HEK293 (cell line): Measurements from ENCODE around the gene RSRP1.

Source experiments
- CTCF ChIA-PET: fragments of 350-600 bp; formaldehyde crosslinking; extraction: SDS; loops from one replicate; lab custom pipeline; 2021; ENCODE audit warnings: antibody characterized with exemption; lab: Yijun Ruan, JAX
- POLR2A ChIA-PET: fragments of 300-600 bp; formaldehyde crosslinking; extraction: SDS; loops from one replicate; lab custom pipeline; 2020; ENCODE audit warnings: antibody characterized with exemption, inconsistent platforms; lab: Yijun Ruan, JAX
- H3K27ac ChIP-seq: fragments of 200-500 bp; sonication (Bioruptor generic); 2 replicates; pipeline ENCODE4 v1.5.1; 2014; ENCODE audit warnings: low read depth, low read length, control low read depth, inconsistent platforms; ENCODE audit errors: extremely low read depth
- H3K36me3 ChIP-seq, 2 experiments: fragments of 200-500 bp in 1 of 2; sonication (Bioruptor generic) in 1 of 2; 1 replicate in 1 of 2; 2 replicates in 1 of 2; pipeline ENCODE4 v1.5.1; 2014 to 2017; ENCODE audit warnings: inconsistent platforms in 2 of 2, low read length in 2 of 2; ENCODE audit not compliant: control insufficient read depth in 2 of 2, insufficient read depth in 1 of 2
- H3K4me1 ChIP-seq: fragments of 200-500 bp; sonication (Bioruptor generic); 2 replicates; pipeline ENCODE4 v1.5.1; 2014; ENCODE audit warnings: mild to moderate bottlenecking, low read length, inconsistent platforms; ENCODE audit not compliant: control insufficient read depth, insufficient read depth
- H3K4me3 ChIP-seq: 2 replicates; pipeline ENCODE4 v1.5.1; 2011; ENCODE audit warnings: low read depth, mild to moderate bottlenecking, control low read depth, low read length, moderate library complexity
- H3K9me3 ChIP-seq: fragments of 200-500 bp; sonication (Bioruptor generic); 2 replicates; pipeline ENCODE4 v1.5.1; 2014; ENCODE audit warnings: low read depth, low read length, inconsistent platforms; ENCODE audit not compliant: control insufficient read depth, insufficient read depth
- GLI4 ChIP-seq: fragments of 450-650 bp; formaldehyde crosslinking; IDR thresholded peaks from 2 replicates; pipeline ENCODE4 v1.5.1; 2016; ENCODE audit warnings: missing biosample characterization, missing genetic modification characterization
- KLF1 ChIP-seq: fragments of 450-650 bp; formaldehyde crosslinking; IDR thresholded peaks from 2 replicates; pipeline ENCODE4 v1.5.1; 2016; ENCODE audit warnings: missing biosample characterization, missing genetic modification characterization
- MZF1 ChIP-seq: fragments of 450-650 bp; formaldehyde crosslinking; IDR thresholded peaks from 2 replicates; pipeline ENCODE4 v1.5.1; 2017; ENCODE audit warnings: missing biosample characterization, missing genetic modification characterization, borderline replicate concordance
- OVOL3 ChIP-seq: fragments of 450-650 bp; formaldehyde crosslinking; IDR thresholded peaks from 2 replicates; pipeline ENCODE4 v1.5.1; 2016; ENCODE audit warnings: missing biosample characterization, missing genetic modification characterization
- ZBTB11 ChIP-seq: fragments of 450-650 bp; formaldehyde crosslinking; conservative IDR thresholded peaks from 2 replicates; pipeline ENCODE4 v1.5.1; 2016; ENCODE audit warnings: low read depth, missing biosample characterization, missing genetic modification characterization
- ZNF112 ChIP-seq: fragments of 450-650 bp; formaldehyde crosslinking; IDR thresholded peaks from 2 replicates; pipeline ENCODE4 v1.5.0; 2017; ENCODE audit warnings: missing biosample characterization, missing genetic modification characterization
- ZNF132 ChIP-seq: fragments of 450-650 bp; formaldehyde crosslinking; IDR thresholded peaks from 2 replicates; pipeline ENCODE4 v1.5.1; 2017; ENCODE audit warnings: missing biosample characterization, missing genetic modification characterization, borderline replicate concordance
- ZNF341 ChIP-seq: fragments of 450-650 bp; formaldehyde crosslinking; IDR thresholded peaks from 2 replicates; pipeline ENCODE4; 2016; ENCODE audit warnings: low read depth, missing biosample characterization, missing genetic modification characterization
- ZNF518A ChIP-seq: fragments of 450-650 bp; formaldehyde crosslinking; conservative IDR thresholded peaks from 2 replicates; pipeline ENCODE4 v1.5.1; 2016; ENCODE audit warnings: low read depth, missing biosample characterization, missing genetic modification characterization
- ZNF549 ChIP-seq: fragments of 450-650 bp; IDR thresholded peaks from 2 replicates; pipeline ENCODE4 v1.5.1; 2018; ENCODE audit warnings: missing biosample characterization, missing genetic modification characterization, mild to moderate bottlenecking, inconsistent platforms, moderate library complexity
- ZNF600 ChIP-seq: fragments of 450-650 bp; formaldehyde crosslinking; IDR thresholded peaks from 2 replicates; pipeline ENCODE4 v1.5.1; 2016; ENCODE audit warnings: missing biosample characterization, missing genetic modification characterization
- ZNF654 ChIP-seq: fragments of 450-650 bp; formaldehyde crosslinking; IDR thresholded peaks from 2 replicates; pipeline ENCODE4 v1.5.1; 2016; ENCODE audit warnings: low read depth, missing biosample characterization, missing genetic modification characterization
- ZNF660 ChIP-seq: fragments of 450-650 bp; IDR thresholded peaks from 2 replicates; pipeline ENCODE4 v1.5.1; 2018; ENCODE audit warnings: missing biosample characterization, mild to moderate bottlenecking, missing genetic modification characterization
- ZNF677 ChIP-seq: fragments of 450-650 bp; IDR thresholded peaks from 2 replicates; pipeline ENCODE4 v1.5.0; 2018; ENCODE audit warnings: missing biosample characterization, mild to moderate bottlenecking, missing genetic modification characterization, moderate library complexity
- ZNF837 ChIP-seq: fragments of 450-650 bp; formaldehyde crosslinking; IDR thresholded peaks from 2 replicates; pipeline ENCODE4 v1.5.1; 2016; ENCODE audit warnings: missing biosample characterization, missing genetic modification characterization
- TF ChIP-seq, protein P1 (sequence below): fragments of 450-650 bp; formaldehyde crosslinking; IDR thresholded peaks from 2 replicates; pipeline ENCODE4 v1.5.1; 2017; ENCODE audit warnings: missing biosample characterization, missing genetic modification characterization
- TF ChIP-seq, protein P2 (sequence below): fragments of 450-650 bp; formaldehyde crosslinking; IDR thresholded peaks from 2 replicates; pipeline ENCODE4 v1.5.0; 2017; ENCODE audit warnings: missing biosample characterization, missing genetic modification characterization, borderline replicate concordance

RSRP1 gene

DNA sequence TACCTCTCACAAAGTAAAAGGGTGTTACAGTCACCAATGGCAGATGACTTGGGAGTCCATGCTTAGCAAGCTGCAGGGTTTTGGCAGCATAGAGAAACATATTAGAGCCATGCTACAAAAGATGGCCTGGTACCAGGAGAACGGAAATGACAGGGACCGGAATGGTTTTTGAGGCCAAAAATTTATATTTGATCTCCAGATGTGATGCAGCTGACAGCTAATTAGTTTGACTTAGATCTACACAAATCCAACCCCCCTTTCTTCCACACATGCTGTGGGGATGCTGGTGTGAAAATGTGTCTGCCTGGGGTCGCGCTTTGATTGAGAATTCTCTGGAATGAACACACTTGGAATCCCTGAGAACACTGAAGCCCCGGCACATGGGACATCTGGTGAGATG is 41.5 kb downstream of the RSRP1 start:
- Histone ChIP-seq H3K4me3 (no peak overlapping the region), H3K4me1 (no peaks in the 10 kb centered on the region), H3K27ac (no peak overlapping the region), H3K9me3 (no peaks in the 10 kb centered on the region), H3K36me3 (no peaks in the 10 kb centered on the region)
- POLR2A ChIA-PET: interaction anchor here (1.4 kb wide), 1 partner anchor 26 kb away, joined by 4 read pairs; the partner anchor contains the start of gene SYF2
- TF ChIP-seq GLI4 (tag by site-specific recombination): no peak
- TF ChIP-seq, protein P1, sequence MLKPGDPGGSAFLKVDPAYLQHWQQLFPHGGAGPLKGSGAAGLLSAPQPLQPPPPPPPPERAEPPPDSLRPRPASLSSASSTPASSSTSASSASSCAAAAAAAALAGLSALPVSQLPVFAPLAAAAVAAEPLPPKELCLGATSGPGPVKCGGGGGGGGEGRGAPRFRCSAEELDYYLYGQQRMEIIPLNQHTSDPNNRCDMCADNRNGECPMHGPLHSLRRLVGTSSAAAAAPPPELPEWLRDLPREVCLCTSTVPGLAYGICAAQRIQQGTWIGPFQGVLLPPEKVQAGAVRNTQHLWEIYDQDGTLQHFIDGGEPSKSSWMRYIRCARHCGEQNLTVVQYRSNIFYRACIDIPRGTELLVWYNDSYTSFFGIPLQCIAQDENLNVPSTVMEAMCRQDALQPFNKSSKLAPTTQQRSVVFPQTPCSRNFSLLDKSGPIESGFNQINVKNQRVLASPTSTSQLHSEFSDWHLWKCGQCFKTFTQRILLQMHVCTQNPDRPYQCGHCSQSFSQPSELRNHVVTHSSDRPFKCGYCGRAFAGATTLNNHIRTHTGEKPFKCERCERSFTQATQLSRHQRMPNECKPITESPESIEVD (tag by site-specific recombination): no peak
- TF ChIP-seq ZNF132 (tag by site-specific recombination): no peak
- no peak for TF ChIP-seq ZNF549 (tag by site-specific recombination)
- CTCF ChIA-PET: interaction anchor here (0.5 to 4.5 kb wide), 26 partner anchors 9 to 754 kb away, joined by 3 to 17 read pairs (median 6); no protein-coding TSS in a partner anchor

DNA sequence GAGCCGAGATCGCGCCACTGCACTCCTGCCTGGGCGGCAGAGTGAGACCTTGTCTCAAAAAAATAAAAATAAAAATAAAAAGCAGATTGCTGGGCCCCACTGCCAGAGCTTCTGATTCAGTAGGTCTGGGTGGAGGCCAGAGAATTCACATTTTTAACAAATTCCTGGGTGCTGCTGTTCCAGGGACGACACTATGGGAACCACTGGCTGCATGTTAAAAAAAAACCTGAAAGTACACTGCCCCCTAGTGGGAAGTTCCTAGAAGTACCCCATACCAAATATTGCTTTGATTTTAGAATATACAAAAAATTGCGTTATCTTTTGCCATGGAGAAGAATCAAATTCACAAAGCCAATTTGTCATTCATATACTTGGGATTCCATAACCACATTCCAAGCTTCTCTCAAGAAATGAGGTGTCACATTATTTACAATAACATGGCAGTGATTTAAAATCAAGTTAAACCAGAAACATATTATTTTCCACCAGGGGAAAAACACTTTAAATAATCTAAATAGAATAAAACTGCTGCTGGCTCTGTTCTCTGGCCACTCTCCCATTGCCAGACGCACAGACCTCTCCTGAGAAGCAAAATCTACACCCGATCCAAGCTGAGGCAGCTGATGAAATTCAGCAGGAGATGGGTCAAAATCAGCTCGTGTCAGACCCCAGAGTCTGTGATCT is 42.3 kb downstream of the RSRP1 start:
- Histone ChIP-seq H3K4me3 (no peak overlapping the region), H3K4me1 (no peaks in the 10 kb centered on the region), H3K36me3 (no peaks in the 10 kb centered on the region), H3K27ac (no peak overlapping the region), H3K9me3 (no peaks in the 10 kb centered on the region)
- TF ChIP-seq ZNF341 (peak; percentile 47), ZNF660 (0 out of 2 replicates have a peak, but pooled peaks have one; percentile 27), ZNF518A (tag by site-specific recombination) (no peak), ZNF654 (tag by site-specific recombination) (peak; percentile 68)
- TF ChIP-seq, protein P2, sequence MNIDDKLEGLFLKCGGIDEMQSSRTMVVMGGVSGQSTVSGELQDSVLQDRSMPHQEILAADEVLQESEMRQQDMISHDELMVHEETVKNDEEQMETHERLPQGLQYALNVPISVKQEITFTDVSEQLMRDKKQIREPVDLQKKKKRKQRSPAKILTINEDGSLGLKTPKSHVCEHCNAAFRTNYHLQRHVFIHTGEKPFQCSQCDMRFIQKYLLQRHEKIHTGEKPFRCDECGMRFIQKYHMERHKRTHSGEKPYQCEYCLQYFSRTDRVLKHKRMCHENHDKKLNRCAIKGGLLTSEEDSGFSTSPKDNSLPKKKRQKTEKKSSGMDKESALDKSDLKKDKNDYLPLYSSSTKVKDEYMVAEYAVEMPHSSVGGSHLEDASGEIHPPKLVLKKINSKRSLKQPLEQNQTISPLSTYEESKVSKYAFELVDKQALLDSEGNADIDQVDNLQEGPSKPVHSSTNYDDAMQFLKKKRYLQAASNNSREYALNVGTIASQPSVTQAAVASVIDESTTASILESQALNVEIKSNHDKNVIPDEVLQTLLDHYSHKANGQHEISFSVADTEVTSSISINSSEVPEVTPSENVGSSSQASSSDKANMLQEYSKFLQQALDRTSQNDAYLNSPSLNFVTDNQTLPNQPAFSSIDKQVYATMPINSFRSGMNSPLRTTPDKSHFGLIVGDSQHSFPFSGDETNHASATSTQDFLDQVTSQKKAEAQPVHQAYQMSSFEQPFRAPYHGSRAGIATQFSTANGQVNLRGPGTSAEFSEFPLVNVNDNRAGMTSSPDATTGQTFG (tag by site-specific recombination): no peak
- ChIA-PET POLR2A (interaction anchor here (0.6 kb wide), 1 partner anchor 31 kb away, joined by 4 read pairs; no protein-coding TSS in a partner anchor), CTCF (interaction anchor here (0.5 to 4.5 kb wide), 41 partner anchors 8 to 1380 kb away, joined by 3 to 17 read pairs (median 4); no protein-coding TSS in a partner anchor)

DNA sequence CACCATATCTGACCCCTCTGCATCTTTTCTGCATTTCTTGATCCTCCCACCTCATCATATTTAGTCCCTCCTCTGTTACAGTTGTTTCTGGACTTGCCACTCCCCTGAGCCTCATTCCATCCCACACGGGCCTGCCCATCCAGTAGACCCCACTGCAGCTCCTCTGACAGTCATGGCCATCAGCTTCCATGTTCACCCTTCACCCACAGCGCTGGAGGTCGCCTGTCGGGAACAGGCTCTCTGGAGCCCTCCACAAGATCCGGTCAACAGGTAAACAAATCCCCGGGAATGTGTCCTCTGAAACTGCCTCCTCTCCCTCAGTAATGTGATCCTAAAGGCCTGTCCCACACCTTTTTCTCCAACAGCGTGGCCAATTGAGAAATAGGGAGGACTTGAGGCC is 46.2 kb downstream of the RSRP1 start:
- CTCF ChIA-PET: no interaction called here
- POLR2A ChIA-PET: no interaction called here
- TF ChIP-seq ZNF654 (tag by site-specific recombination) (no peak), ZNF837 (tag by site-specific recombination) (no peak), ZNF112 (no peak), ZNF549 (tag by site-specific recombination) (no peak), KLF1 (tag by site-specific recombination) (no peak), ZNF600 (no peak), ZNF341 (no peak), OVOL3 (no peak), MZF1 (tag by site-specific recombination) (no peak), ZNF677 (tag by site-specific recombination) (no peak), ZBTB11 (tag by site-specific recombination) (no peak)

More for the DNA sequence above, 46.2 kb downstream of the RSRP1 start:
- Histone ChIP-seq H3K4me3 (no peak overlapping the region), H3K9me3 (no peaks in the 10 kb centered on the region), H3K27ac (no peak overlapping the region), H3K36me3 (no peaks in the 10 kb centered on the region), H3K4me1 (no peaks in the 10 kb centered on the region; the same call in 1 of the 2 replicates)
